H4 (cell line): ENCODE measurements around the gene NELFCD. TPM values are rescaled to one million over a fixed set of nuclear protein-coding genes. Genes with fewer than 3 reads are reported as not detected.
"Not testable (repeated sequence)": the region's sequence is repeated elsewhere in the genome, so short reads cannot be mapped to it uniquely, and the experiment has no call there.

ENCODE experiments used
- DNase-seq: peaks from one replicate; pipeline ENCODE4 v3.0.0-alpha.2; 2015; ENCODE audit warnings: low spot score
- total RNA-seq: library from RNA; depleted of rRNA; stranded (reverse); fragments of >200 nt; shearing (Covaris generic); gene quantifications from 2 replicates; pipeline ENCODE4 v1.2.3, GENCODE V29; 2014

The NELFCD gene
- total RNA-seq, 1 experiment from 2014 or later, result 44.2 TPM

- no peak for DNase-seq
Measured at GRCh38 chr20:59008715-59009336, 27.8 kb downstream of the NELFCD start.

- peak; percentile 75 for DNase-seq
Measured at GRCh38 chr20:59010321-59010994, 29.4 kb downstream of the NELFCD start.

- peak; percentile 81 for DNase-seq
Measured at GRCh38 chr20:59010995-59011873, 30.2 kb downstream of the NELFCD start.

GRCh38 chr20:59011874-59012157 lies 30.8 kb downstream of the NELFCD start:
- DNase-seq, result not testable (repeated sequence)

- no peak for DNase-seq
Measured at GRCh38 chr20:59013031-59013951, 32.2 kb downstream of the NELFCD start.

GRCh38 chr20:59013959-59014608 lies 33.0 kb downstream of the NELFCD start:
- DNase-seq, result peak; percentile 29

DNA sequence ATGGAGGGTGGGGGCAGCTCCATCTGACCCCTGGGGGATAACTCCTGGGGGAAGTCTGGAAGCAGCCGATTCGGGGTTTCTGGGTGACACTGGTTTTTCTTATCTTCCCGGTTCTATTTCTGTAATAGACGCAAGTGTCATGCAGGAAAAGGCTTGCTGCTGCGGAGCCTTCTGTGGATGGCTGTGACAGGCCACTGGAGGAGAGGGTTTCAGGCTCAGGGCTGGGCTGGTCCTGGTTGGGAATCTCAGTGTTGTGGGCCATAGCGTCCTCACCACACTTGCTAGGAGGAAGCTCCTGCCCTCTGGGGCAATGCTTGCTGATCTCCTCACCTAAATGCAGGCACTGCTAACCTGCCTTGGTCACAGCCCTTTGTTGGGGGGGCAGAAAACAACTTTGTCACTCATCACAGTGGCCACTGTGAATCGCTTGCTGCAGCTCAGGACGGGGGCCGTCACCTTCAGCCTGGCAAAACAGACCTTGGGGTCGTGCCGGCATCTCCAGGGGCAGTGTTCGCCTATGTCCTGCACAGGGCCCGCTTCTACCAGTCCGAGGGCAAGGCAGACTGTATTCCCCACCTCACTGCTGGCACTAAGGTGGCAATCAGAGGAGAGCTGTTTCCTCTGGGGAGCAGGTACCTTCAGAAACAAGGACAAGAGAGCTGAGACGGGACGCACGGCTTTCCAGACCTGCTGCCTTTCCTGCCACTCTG lies 33.8 kb downstream of the NELFCD start:
- DNase-seq, result no peak

DNA sequence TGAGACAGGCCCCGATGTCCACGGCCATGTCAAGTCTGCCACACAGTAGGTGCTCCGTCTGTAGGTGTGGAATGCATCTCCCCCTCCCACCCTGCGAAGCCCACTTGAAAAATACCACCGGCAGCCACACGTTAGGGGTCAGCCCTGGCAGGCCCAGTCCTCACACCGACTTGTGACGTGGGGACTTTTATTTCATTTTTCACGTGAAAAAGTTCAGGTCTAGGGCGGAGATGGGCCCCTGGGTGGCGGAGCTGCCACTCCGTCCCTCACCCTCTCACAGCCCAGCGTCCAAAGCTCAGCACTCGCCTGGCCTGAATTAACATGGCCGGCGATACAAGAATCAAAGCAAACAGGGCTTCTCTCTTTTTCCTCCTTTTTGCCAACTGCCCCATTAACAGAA lies 34.4 kb downstream of the NELFCD start:
- DNase-seq, result no peak

DNA sequence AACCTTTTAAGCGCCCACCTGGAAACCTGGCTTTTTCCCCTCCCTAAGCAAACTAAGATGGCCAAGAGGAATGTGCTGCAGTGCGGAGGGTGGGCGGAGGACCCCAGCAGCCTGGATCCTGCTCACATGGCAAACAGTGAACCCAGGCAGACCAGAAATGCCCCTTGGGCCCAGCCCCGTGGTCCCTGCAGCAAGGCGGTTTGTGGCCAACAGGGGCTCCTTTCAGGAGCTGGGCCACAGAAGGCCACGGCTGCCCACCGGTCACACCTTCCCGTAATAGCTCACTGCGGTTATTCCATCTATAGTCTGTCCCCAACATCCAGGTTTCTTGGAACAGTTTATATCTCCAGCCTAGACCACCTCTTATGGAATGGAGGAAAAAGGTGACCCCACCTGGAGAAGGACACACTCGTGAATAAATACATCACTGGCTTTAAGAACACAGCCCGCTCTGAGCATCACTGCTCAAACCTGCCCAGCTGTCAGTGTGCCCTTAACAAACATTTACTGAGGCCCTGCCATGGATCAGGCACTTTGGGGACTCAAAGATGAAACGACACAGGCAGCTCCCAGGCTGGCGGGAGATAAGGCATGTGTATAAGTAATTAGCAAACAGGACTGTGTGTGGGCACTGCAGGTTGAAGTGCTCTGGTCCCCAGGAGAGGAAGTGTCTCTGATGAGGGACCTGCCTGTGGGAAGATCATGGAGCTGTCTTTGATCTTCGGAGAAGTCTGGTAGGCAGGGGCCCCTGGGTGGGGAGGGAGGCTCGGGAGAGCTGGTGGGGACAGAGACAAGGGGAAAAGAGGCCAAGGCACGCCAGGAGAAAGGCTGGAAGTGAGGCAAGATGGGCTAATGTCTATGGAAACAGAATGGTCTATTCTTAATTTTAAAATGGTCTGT lies 35.0 kb downstream of the NELFCD start:
- no peak for DNase-seq

- no peak for DNase-seq
Measured at GRCh38 chr20:59016795-59017492, 35.9 kb downstream of the NELFCD start.

DNA sequence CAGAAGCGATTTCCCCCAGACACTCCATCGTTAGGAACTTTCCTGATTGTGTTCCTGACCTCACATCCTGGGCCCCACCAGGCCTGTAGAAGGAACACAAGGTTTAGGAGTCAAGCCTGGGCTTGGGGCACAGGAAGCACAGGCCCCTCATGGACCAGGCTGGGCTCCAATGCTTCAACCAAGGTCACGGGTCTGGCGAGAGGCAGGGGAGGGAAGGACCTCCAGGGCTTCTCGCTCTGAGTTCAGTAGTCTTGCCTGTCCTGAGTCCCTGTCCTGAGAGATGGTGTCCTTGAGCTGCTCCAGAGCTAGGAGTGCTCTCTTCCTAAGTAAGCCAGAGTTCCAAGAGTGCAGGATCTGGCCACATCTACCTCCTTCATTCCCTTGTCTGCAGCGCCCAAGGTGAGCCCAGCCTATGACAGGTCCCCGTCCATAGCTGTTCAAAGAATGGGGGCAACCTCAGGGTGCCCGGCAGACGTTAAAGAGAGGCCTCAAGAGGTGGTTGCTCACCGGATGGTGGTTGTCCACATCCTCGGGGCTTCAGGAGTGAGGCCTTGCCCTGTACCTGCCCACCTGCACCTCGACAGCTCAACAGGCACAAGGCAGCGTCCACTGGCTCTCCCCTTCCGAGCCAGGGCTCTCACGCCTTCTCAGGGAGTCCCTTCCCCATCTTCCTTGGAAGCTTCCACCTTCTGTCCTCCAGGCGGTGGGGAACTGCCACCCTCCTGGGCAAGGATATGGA lies 36.6 kb downstream of the NELFCD start:
- DNase-seq, result no peak

GRCh38 chr20:59018817-59019216 lies 37.8 kb downstream of the NELFCD start:
- no peak for DNase-seq

- DNase-seq, result no peak
Measured at GRCh38 chr20:59019217-59019616, 38.2 kb downstream of the NELFCD start, which contains the start of gene TUBB1. Gene TUBB1 (plus strand): TSS chr20:59019429. CDS start chr20:59019523, 94 bp downstream.

DNA sequence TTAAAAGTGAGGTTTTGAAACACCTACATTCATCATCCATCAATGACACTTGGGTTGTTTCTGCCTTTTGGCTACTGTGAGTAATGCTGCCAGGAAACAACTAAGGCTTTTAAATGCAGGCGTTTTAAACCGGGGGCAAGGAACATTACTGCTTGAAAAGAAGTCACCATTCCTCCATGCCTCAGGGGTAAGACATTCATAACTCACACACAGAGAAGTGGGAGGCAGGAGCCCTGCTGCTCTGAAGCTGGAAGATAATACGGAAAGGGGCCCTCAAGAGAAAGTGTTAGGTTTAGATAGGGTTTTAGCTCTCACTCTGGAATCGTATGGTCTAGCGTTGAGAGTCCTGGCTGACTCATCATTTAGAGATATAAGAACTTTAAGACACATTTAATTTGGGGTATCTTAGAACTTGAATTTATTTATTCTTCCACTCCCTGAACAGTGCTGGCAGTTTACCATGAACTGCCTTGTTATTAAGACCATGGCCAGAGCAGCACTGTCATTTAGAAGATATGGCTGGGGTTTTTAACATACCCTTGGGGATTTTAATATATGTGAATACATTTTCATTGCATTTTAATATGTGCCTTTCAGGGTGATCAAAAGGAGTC lies 40.0 kb downstream of the NELFCD start:
- no peak for DNase-seq

- no peak for DNase-seq
Measured at GRCh38 chr20:59022754-59023153, 41.7 kb downstream of the NELFCD start.

DNA sequence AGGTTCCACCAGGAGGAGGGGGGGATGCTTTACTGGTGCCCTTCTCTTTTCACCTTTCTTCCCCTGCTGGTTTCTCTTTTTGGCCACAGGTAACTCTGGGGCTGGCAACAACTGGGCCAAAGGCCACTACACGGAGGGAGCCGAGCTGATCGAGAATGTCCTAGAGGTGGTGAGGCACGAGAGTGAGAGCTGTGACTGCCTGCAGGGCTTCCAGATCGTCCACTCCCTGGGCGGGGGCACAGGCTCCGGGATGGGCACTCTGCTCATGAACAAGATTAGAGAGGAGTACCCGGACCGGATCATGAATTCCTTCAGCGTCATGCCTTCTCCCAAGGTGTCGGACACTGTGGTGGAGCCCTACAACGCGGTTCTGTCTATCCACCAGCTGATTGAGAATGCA lies 42.6 kb downstream of the NELFCD start:
- no peak for DNase-seq

DNA sequence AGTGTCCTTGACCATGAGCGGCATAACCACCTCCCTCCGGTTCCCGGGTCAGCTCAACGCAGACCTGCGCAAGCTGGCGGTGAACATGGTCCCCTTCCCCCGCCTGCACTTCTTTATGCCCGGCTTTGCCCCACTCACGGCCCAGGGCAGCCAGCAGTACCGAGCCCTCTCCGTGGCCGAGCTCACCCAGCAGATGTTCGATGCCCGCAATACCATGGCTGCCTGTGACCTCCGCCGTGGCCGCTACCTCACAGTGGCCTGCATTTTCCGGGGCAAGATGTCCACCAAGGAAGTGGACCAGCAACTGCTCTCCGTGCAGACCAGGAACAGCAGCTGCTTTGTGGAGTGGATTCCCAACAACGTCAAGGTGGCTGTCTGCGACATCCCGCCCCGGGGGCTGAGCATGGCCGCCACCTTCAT lies 43.1 kb downstream of the NELFCD start:
- DNase-seq, result no peak

DNA sequence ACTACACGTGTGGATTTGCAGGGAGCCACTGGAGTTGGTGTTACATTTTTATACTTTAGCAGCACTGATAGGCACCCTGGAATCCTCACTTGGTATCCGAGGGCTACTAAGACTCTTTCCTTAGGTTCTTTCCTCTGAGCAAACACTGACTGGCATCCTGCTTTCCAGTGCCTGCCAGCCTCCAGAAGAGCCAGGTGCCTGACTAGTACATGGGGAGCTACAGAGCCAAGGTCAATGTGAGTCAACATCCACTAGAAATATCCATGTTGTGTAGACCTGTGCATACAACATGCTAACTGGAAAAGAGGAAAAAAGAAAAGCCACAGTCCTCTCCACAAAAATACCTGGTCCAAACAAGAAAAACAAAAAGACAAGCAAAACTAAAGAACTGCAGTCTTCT lies 44.0 kb downstream of the NELFCD start:
- no peak for DNase-seq
